ENCODE measurements around the gene DAPK3.

DAPK3 gene

DNA sequence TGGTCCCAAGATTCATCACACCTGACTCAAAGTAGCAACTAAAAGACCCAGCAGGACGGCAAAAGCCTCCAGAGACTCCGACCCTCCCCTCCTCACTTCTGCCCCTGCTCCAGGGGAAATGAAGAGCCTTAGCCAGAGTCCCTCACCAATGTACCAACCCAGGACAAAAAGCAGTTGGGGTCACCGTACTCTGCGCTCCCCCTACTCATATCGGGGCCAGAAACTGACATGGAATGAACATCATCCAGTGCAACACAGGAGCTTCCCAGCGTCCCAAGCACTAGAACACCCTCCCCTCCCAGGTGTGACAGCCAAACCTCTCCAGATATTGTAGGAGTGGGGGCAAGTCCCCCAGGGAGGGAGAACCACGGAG, 12.6 kb upstream of the DAPK3 start:
- H3K27ac ChIP-seq = peak overlapping the region; percentile 94
- TF ChIP-seq, protein P1, sequence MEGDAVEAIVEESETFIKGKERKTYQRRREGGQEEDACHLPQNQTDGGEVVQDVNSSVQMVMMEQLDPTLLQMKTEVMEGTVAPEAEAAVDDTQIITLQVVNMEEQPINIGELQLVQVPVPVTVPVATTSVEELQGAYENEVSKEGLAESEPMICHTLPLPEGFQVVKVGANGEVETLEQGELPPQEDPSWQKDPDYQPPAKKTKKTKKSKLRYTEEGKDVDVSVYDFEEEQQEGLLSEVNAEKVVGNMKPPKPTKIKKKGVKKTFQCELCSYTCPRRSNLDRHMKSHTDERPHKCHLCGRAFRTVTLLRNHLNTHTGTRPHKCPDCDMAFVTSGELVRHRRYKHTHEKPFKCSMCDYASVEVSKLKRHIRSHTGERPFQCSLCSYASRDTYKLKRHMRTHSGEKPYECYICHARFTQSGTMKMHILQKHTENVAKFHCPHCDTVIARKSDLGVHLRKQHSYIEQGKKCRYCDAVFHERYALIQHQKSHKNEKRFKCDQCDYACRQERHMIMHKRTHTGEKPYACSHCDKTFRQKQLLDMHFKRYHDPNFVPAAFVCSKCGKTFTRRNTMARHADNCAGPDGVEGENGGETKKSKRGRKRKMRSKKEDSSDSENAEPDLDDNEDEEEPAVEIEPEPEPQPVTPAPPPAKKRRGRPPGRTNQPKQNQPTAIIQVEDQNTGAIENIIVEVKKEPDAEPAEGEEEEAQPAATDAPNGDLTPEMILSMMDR (IDR thresholded peaks at IDR 0.05) = no peak
- TF ChIP-seq ZFX (IDR thresholded peaks at IDR 0.05; ENCODE audit: borderline replicate concordance) = no peak

DNA sequence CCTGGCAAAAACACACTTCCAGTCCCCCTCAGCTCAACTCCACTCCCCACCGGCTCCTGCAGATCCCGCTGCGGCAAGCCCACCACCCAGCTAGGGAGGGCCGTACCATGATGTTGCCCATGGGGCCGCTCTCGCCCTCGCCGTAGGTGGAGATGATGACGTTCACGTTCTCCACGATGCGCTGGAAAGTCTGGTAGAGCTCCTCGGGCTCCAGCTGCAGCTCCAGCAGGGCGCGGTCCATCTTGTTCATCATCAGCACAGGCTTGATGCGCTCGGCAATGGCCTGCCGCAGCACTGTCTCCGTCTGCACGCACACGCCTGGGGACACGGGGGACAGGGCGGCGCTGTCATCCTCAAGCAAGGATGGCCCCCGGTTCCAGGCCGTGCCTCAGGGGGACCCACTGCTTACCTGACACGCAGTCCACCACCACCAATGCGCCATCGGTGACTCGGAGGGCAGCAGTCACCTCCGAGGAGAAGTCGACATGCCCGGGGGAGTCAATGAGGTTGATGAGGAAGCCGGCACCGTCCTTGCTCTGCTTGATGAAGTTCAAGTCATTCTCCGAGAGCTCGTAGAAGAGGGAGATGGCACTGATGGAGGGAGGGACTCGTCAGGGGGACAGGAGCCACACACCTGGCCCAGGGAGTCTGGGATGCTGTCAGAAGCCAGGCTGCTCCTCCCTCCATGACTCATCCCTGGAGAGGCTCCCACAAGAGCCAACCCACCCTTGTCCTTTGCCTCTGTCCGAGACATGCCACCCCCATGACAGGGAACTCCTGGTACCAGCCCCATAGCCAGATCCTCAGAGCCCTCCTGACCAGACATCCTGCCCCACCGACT, 12.0 kb upstream of the DAPK3 start:
- TF ChIP-seq, protein P1 (IDR thresholded peaks at IDR 0.05) = no peak
- TF ChIP-seq ZFX (IDR thresholded peaks at IDR 0.05; ENCODE audit: borderline replicate concordance) = no peak
- H3K27ac ChIP-seq = peak overlapping the region; percentile 94

DNA sequence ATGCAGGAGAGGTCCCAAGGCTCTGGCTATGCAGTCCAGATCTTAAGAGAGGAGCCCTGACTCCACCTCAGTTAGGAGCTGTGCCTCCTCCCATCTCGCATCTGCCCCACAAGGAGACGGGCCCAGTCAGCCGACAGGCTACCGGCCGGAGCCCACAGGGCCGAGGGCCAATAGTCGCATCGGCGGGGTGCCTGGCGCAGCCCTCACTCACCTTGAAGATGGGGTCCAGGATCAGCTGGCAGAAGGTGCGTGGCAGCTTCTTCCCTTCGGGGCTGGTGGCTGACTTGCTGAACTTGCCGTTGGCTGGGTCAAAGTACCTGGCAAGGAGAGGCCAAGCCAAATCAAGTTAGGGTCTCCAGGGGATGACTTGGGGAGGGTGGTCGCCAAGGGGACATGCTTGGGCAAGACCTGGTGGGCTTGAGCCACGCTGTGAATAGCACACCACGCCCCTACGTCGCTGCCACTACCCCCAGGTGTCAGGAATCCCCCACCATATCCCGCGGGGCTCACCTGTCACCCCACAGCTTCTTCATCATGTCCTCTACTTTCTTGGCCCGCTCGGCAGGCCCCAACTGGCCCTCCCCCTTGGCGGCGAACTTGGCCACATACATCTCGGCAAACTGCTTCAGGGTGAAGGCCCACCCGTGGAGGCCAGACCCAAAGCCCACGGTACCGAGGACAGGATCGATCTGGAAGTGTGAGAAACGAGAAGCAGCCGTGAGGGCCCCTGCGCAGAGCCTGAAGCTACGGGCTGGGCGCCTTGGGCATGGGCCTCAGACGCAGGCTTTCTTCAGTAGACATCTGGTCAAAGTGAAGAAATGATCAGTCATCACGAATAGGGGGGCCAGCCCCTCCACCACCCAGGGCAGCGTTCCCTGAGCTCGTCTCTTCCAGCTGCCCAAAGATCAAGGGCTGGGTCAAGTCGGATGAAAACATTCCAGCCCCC, 11.1 kb upstream of the DAPK3 start:
- peak overlapping the region; percentile 94 for H3K27ac ChIP-seq
- TF ChIP-seq ZFX (IDR thresholded peaks at IDR 0.05; ENCODE audit: borderline replicate concordance) = no peak
- TF ChIP-seq, protein P1 (IDR thresholded peaks at IDR 0.05) = no peak

DNA sequence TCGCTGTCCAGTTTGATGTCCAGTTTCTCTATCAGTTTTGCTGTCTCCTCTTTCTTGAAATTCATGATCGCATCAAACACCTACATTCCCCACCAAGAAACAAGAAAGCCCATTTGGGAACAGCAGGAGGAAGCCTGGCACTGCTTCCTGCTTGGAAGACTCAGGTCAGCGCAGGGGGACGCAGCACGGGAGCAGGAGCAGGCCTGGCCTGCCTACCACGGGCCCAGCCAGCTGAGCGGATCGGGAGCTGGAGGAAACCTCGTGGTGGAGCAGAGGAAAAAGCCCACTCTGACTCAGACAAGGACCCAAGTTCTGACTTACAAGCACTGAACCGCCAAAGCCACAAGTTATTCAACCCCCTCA, 10.5 kb upstream of the DAPK3 start:
- no peak for TF ChIP-seq ZFX (IDR thresholded peaks at IDR 0.05; ENCODE audit: borderline replicate concordance)
- TF ChIP-seq, protein P1 (IDR thresholded peaks at IDR 0.05) = no peak
- H3K27ac ChIP-seq = peak overlapping the region; percentile 94

DNA sequence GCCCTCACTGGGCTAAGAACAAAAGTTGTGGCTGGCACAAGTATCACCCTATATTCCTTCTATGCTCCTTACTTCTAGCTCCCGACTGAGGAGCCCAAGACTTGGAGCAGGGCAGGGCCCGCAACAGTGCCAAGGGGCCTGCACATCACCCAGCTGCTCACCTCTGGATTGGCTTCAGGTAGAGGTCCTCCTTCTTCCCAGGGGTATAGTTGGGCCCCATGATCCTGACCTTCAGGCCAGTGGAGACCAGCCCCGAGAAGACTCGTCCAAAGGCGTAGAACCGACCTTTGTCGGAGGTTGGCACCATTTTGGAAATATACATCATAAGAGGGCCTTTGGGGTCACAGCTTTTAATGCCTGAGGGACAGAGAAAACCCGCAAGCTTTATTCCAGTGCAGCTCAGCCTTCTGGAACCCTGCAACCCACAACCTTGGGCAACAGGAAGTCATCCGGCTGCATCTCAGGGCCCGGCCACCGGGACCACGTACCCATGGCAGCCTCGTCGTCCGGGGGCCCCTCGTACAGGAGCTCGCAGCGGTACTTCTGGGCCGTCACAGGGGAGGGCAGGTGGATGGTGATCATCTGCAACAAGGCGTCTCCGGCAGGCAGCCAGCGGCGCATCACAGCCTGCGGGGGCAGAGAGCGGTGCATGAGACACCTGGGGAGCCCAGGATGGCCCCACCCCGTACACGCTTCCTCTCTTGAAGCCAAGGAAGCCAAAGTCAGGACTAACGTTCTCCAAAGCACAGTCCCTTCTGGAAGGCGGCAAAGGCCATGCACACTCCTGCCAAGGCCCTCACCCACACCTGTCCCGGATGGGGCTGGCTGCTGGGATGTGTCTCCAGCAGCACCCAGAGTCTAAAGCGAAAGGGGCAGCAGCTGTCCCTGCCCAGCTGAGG, 9.7 kb upstream of the DAPK3 start:
- no peak for TF ChIP-seq ZFX (IDR thresholded peaks at IDR 0.05; ENCODE audit: borderline replicate concordance)
- TF ChIP-seq, protein P1 (IDR thresholded peaks at IDR 0.05) = no peak

DNA sequence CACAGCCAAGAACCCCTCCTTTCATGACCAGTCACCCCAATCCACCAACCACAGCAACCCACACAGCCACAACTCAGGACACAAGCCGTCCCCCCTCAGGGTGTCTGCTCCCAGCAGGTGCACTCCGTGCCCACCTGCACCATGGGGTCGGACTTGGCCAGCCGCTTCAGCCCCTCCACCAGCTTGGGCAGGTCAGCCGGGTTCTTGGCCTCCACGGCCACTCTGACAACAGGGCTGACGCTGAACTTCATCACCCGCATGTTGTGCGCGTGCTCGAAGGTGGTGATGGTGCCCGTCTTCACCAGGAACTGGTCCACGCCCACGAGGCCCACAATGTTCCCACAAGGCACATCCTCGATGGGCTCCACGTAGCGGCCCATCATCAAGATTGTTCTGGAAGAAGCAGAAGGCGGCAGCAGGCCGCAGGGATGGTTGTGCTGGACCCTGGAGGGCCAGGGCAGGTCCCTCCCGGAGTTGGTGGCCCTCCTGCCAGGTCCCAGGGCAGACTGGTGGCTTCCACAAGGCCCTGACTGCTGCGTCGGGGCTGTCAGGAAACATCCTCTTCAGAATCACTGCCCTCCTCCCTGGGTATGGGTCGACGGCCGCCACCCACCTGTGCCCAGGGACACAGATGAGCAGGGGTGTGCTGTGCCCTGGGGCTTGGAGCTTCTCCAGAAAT, 8.9 kb upstream of the DAPK3 start:
- no peak overlapping the region for H3K27ac ChIP-seq
- TF ChIP-seq, protein P1 (IDR thresholded peaks at IDR 0.05) = no peak
- TF ChIP-seq ZFX (IDR thresholded peaks at IDR 0.05; ENCODE audit: borderline replicate concordance) = no peak

More for the DNA sequence above, 9.7 kb upstream of the DAPK3 start:
- H3K27ac ChIP-seq = peak overlapping the region; percentile 94; the same call in 1 of the 2 replicates
